ENCODE measurements around the gene STK32B. TPM values are rescaled to one million over a fixed set of nuclear protein-coding genes. Genes with fewer than 3 reads are reported as not detected.

STK32B gene
- total RNA-seq, 1 experiment from 2014 or later, result 11.6 TPM

DNA sequence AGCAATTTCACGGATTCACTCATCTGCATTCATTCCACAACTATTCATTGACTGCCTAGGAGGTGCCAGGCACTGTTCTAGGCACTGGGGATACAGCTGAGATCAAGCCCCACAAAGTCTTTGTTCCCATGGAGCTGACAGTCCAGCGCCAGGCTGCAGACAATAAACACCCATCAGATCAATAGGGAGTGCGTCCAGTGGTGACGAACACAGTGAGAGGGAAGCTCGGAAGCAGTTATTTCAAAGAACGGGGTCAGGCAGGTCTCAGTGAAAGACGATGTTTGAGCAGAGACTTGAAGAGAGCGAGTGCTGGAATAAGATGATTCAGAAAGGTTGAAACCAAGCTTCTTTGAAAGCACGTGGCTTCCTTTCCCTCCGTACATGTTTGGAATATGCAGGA, 489.9 kb downstream of the STK32B start:
- no peaks in the 10 kb centered on the region for H3K36me3 ChIP-seq (ENCODE audit: control insufficient read depth, insufficient read depth, low read length)
- intact Hi-C loops (cut with micrococcal nuclease; ENCODE audit: unreplicated experiment), result no loop called here
- H3K4me3 ChIP-seq (ENCODE audit: low read depth in 2 of 2, low read length in 2 of 2), result no peak overlapping the region
- TF ChIP-seq, protein P1, sequence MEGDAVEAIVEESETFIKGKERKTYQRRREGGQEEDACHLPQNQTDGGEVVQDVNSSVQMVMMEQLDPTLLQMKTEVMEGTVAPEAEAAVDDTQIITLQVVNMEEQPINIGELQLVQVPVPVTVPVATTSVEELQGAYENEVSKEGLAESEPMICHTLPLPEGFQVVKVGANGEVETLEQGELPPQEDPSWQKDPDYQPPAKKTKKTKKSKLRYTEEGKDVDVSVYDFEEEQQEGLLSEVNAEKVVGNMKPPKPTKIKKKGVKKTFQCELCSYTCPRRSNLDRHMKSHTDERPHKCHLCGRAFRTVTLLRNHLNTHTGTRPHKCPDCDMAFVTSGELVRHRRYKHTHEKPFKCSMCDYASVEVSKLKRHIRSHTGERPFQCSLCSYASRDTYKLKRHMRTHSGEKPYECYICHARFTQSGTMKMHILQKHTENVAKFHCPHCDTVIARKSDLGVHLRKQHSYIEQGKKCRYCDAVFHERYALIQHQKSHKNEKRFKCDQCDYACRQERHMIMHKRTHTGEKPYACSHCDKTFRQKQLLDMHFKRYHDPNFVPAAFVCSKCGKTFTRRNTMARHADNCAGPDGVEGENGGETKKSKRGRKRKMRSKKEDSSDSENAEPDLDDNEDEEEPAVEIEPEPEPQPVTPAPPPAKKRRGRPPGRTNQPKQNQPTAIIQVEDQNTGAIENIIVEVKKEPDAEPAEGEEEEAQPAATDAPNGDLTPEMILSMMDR (IDR thresholded peaks at IDR 0.05), result no peak
- TF ChIP-seq TCF7L2 (IDR thresholded peaks at IDR 0.05; ENCODE audit: low read depth, low read length) (no peak), SIN3A (IDR thresholded peaks at IDR 0.05; ENCODE audit: borderline replicate concordance, insufficient read depth, low read depth, low read length) (no peak)
- no peaks in the 10 kb centered on the region for H3K4me1 ChIP-seq (ENCODE audit: control insufficient read depth, insufficient read depth, low read length)
- H3K27ac ChIP-seq (ENCODE audit: low read length), result no peak overlapping the region
- DNase-seq (ENCODE audit: low read depth, low spot score) (no peak), ATAC-seq (no peak)
- ChIA-PET POLR2A (no interaction called here), CTCF (no interaction called here)
- no TSS peak for BruUV-seq (replicated peaks)
- in situ Hi-C loops (cut with HindIII; ENCODE audit: low pct_unique_long_range_greater_than_20kb, low sequenced_read_pairs), result no loop called here
- no peaks in the 10 kb centered on the region for H3K9me3 ChIP-seq (ENCODE audit: control insufficient read depth, insufficient read depth, low read depth, low read length)
- H3K27me3 ChIP-seq (ENCODE audit: control insufficient read depth, insufficient read depth, low read length), result peaks cover 12% of the 10 kb centered on the region

DNA sequence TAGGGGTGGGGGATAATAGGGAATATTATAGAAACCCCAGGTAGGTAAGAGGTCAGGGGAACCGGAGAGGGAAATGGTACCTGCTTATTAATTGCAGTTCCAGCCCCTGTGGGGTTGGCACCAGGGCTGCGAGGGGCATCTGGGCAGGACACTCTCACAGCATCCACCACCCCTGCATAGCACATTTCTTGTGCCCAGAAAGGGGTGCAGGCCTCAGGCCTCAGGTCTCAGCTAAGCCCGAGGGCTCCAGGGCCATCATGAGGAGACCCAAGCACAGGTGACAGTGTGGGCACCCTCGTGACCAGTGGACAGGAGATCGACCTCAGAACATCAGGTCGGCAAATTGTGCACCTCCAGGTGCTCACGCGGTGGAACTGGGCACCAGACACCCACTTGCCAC, 492.4 kb downstream of the STK32B start:
- ChIA-PET POLR2A (no interaction called here), CTCF (interaction anchor here (0.6 kb wide), 1 partner anchor 58 kb away, joined by 3 read pairs; no protein-coding TSS in a partner anchor)
- no peak overlapping the region for H3K27ac ChIP-seq (ENCODE audit: low read length)
- in situ Hi-C loops (cut with HindIII; ENCODE audit: low pct_unique_long_range_greater_than_20kb, low sequenced_read_pairs) (no loop called here), intact Hi-C loops (cut with micrococcal nuclease; ENCODE audit: unreplicated experiment) (no loop called here)
- BruUV-seq (replicated peaks), result no TSS peak
- no peak for TF ChIP-seq POLR2AphosphoS5 (IDR thresholded peaks at IDR 0.05; ENCODE audit: low read depth, low read length)
- H3K4me3 ChIP-seq (ENCODE audit: low read depth in 2 of 2, low read length in 2 of 2), result no peak overlapping the region
- peaks cover 10% of the 10 kb centered on the region for H3K27me3 ChIP-seq (ENCODE audit: control insufficient read depth, insufficient read depth, low read length)
- no peaks in the 10 kb centered on the region for H3K4me1 ChIP-seq (ENCODE audit: control insufficient read depth, insufficient read depth, low read length)
- ATAC-seq, result no peak
- no peaks in the 10 kb centered on the region for H3K9me3 ChIP-seq (ENCODE audit: control insufficient read depth, insufficient read depth, low read depth, low read length)
- H3K36me3 ChIP-seq (ENCODE audit: control insufficient read depth, insufficient read depth, low read length), result no peaks in the 10 kb centered on the region
- no peak for DNase-seq (ENCODE audit: low read depth, low spot score)

DNA sequence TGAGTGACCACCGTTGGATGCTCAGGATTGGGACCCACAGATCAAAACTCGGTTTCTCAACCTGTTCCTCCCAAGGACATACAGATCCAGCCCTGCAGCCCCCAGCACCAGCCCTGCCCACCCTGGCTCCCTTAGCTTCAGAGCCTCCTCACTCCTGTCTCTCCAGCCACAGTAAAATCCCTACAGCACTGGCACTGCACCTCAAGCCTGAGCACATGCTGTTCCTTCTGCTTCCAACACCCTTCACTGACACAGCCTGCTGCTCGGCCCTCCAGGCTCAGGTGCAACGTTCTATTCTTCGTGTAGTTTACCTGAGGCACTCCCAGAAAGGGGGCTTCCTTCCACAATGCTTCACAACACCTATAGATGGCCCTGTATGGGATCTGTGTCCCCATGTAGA, 493.5 kb downstream of the STK32B start:
- ChIA-PET CTCF (no interaction called here), POLR2A (no interaction called here)
- intact Hi-C loops (cut with micrococcal nuclease; ENCODE audit: unreplicated experiment) (no loop called here), in situ Hi-C loops (cut with HindIII; ENCODE audit: low pct_unique_long_range_greater_than_20kb, low sequenced_read_pairs) (no loop called here)
- Histone ChIP-seq H3K27me3 (ENCODE audit: control insufficient read depth, insufficient read depth, low read length) (peaks cover under 1% of the 10 kb centered on the region; the same call in 1 of the 2 replicates), H3K4me1 (ENCODE audit: control insufficient read depth, insufficient read depth, low read length) (no peaks in the 10 kb centered on the region), H3K36me3 (ENCODE audit: control insufficient read depth, insufficient read depth, low read length) (no peaks in the 10 kb centered on the region), H3K27ac (ENCODE audit: low read length) (no peak overlapping the region), H3K4me3 (ENCODE audit: low read depth in 2 of 2, low read length in 2 of 2) (no peak overlapping the region), H3K9me3 (ENCODE audit: control insufficient read depth, insufficient read depth, low read depth, low read length) (no peaks in the 10 kb centered on the region)
- DNase-seq (ENCODE audit: low read depth, low spot score), result no peak
- BruUV-seq (replicated peaks), result no TSS peak
- TF ChIP-seq, protein P2, sequence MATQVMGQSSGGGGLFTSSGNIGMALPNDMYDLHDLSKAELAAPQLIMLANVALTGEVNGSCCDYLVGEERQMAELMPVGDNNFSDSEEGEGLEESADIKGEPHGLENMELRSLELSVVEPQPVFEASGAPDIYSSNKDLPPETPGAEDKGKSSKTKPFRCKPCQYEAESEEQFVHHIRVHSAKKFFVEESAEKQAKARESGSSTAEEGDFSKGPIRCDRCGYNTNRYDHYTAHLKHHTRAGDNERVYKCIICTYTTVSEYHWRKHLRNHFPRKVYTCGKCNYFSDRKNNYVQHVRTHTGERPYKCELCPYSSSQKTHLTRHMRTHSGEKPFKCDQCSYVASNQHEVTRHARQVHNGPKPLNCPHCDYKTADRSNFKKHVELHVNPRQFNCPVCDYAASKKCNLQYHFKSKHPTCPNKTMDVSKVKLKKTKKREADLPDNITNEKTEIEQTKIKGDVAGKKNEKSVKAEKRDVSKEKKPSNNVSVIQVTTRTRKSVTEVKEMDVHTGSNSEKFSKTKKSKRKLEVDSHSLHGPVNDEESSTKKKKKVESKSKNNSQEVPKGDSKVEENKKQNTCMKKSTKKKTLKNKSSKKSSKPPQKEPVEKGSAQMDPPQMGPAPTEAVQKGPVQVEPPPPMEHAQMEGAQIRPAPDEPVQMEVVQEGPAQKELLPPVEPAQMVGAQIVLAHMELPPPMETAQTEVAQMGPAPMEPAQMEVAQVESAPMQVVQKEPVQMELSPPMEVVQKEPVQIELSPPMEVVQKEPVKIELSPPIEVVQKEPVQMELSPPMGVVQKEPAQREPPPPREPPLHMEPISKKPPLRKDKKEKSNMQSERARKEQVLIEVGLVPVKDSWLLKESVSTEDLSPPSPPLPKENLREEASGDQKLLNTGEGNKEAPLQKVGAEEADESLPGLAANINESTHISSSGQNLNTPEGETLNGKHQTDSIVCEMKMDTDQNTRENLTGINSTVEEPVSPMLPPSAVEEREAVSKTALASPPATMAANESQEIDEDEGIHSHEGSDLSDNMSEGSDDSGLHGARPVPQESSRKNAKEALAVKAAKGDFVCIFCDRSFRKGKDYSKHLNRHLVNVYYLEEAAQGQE (IDR thresholded peaks at IDR 0.05; ENCODE audit: insufficient read depth in 1 of 2, low read depth in 2 of 2, low read length in 1 of 2), result no peak
- ATAC-seq, result no peak

Data from Panc1 (cell line).